Endothelial cell of umbilical vein (primary cell): ENCODE results near the gene GPD2. TPM values are rescaled to one million over a fixed set of nuclear protein-coding genes. Genes with fewer than 3 reads are reported as not detected.

ENCODE experiments used
- BruUV-seq: library from RNA; stranded (reverse); fragments of 400-500 nt; replicated peaks from 2 replicates; lab custom pipeline; 2021; lab: Mats Ljungman, UMichigan
- CTCF ChIA-PET: fragments of 300-600, 350-600 bp; sonication (Branson Sonifier 250); formaldehyde crosslinking; loops from one replicate; lab custom pipeline; 2021; ENCODE audit warnings: antibody characterized with exemption, inconsistent platforms; lab: Charles Lee
- POLR2A ChIA-PET: fragments of 300-600, 350-600 bp; sonication (Branson Sonifier 250); formaldehyde crosslinking; loops from one replicate; lab custom pipeline; 2021; ENCODE audit warnings: antibody characterized with exemption, inconsistent platforms; lab: Charles Lee
- DNase-seq: peaks from one replicate; pipeline ENCODE4 v3.0.0-alpha.2; 2011; ENCODE audit warnings: low read depth, low spot score
- FAIRE-seq: peaks from 2 replicates; lab custom pipeline; 2011; peaks lifted over from hg19 to GRCh38; lab: Jason Lieb, UNC
- H2AFZ ChIP-seq: 2 replicates; pipeline ENCODE4 v1.6.0; 2012; ENCODE audit warnings: low read depth, low read length, control low read depth, inconsistent platforms
- H3K27ac ChIP-seq: 2 replicates; pipeline ENCODE4 v1.5.1; 2011; ENCODE audit warnings: low read depth, mild to moderate bottlenecking, control low read depth, low read length, moderate library complexity; ENCODE audit not compliant: insufficient read depth
- H3K27me3 ChIP-seq, 2 experiments: 2 replicates each; pipeline versions ENCODE4 v1.6.0 to v1.6.1; 2011; ENCODE audit warnings: low read length in 2 of 2, mixed read lengths in 1 of 2; ENCODE audit not compliant: control insufficient read depth in 2 of 2, insufficient read depth in 2 of 2
- H3K36me3 ChIP-seq, 2 experiments: 2 replicates in 1 of 2; 3 replicates in 1 of 2; pipeline ENCODE4 v1.5.1; 2011; ENCODE audit warnings: low read length in 2 of 2, mild to moderate bottlenecking in 1 of 2, moderate library complexity in 1 of 2; ENCODE audit not compliant: control insufficient read depth in 2 of 2, insufficient read depth in 2 of 2; ENCODE audit errors: extremely low read depth in 1 of 2
- H3K4me1 ChIP-seq: 3 replicates; pipeline ENCODE4 v1.5.1; 2011; ENCODE audit warnings: mild to moderate bottlenecking, low read length; ENCODE audit not compliant: control insufficient read depth, insufficient read depth; ENCODE audit errors: extremely low read depth
- H3K4me2 ChIP-seq: 2 replicates; pipeline ENCODE4 v1.6.1; 2011; ENCODE audit warnings: low read length, control low read depth, mixed read lengths; ENCODE audit not compliant: insufficient read depth
- H3K4me3 ChIP-seq, 3 experiments: fragments of 200-600 bp in 1 of 3; sonication (generic), shearing (Covaris generic) in 1 of 3; replicated peaks in 1 of 3; 2 replicates each; pipeline ENCODE4 v1.5.1; 2011 to 2016; ENCODE audit warnings: control low read depth in 3 of 3, low read length in 3 of 3, mild to moderate bottlenecking in 2 of 3, inconsistent platforms in 1 of 3, low read depth in 1 of 3, moderate library complexity in 1 of 3; ENCODE audit not compliant: insufficient read depth in 1 of 3
- H3K79me2 ChIP-seq: 2 replicates; pipeline ENCODE4 v1.6.0; 2012; ENCODE audit warnings: low read length, inconsistent platforms; ENCODE audit not compliant: control insufficient read depth, insufficient read depth
- H3K9ac ChIP-seq: replicated peaks from 2 replicates; pipeline ENCODE3; 2011; ENCODE audit warnings: low read length, control low read depth; ENCODE audit not compliant: insufficient read depth; ENCODE audit errors: extremely low read depth
- H3K9me1 ChIP-seq: replicated peaks from 3 replicates; pipeline ENCODE4 v1.6.0; 2011; ENCODE audit warnings: mild to moderate bottlenecking, low read length; ENCODE audit not compliant: control insufficient read depth, insufficient read depth; ENCODE audit errors: extremely low read depth
- H3K9me3 ChIP-seq: replicated peaks from 2 replicates; pipeline ENCODE4 v1.5.1; 2012; ENCODE audit warnings: low read length, inconsistent platforms; ENCODE audit not compliant: control insufficient read depth, insufficient read depth
- H4K20me1 ChIP-seq: replicated peaks from 2 replicates; pipeline ENCODE3; 2011; ENCODE audit warnings: mild to moderate bottlenecking, low read length; ENCODE audit not compliant: control insufficient read depth, insufficient read depth; ENCODE audit errors: extremely low read depth
- EZH2 ChIP-seq: IDR thresholded peaks from 2 replicates; pipeline ENCODE4 v1.6.1; 2012; ENCODE audit warnings: borderline replicate concordance, low read depth, mild to moderate bottlenecking, moderate library complexity, low read length, inconsistent platforms; ENCODE audit not compliant: severe bottlenecking
- FOS ChIP-seq: IDR thresholded peaks from 2 replicates; pipeline ENCODE4 v1.6.1; 2011; ENCODE audit warnings: mild to moderate bottlenecking, low read length, moderate library complexity, borderline replicate concordance; ENCODE audit not compliant: insufficient read depth
- GATA2 ChIP-seq: IDR thresholded peaks from 2 replicates; pipeline ENCODE4 v1.7.0; 2011; ENCODE audit warnings: low read depth, mild to moderate bottlenecking, moderate library complexity, mixed read lengths, low read length; ENCODE audit not compliant: insufficient read length, insufficient read depth
- JUN ChIP-seq: IDR thresholded peaks from 2 replicates; pipeline ENCODE4 v1.6.1; 2011; ENCODE audit warnings: borderline replicate concordance, low read depth; ENCODE audit not compliant: insufficient read length, insufficient read depth
- MYC ChIP-seq: IDR thresholded peaks from one replicate; pipeline ENCODE4 v1.6.1; 2011; ENCODE audit warnings: mild to moderate bottlenecking, low read depth, low read length
- POLR2A ChIP-seq: IDR thresholded peaks from 2 replicates; pipeline ENCODE4 v1.6.1; 2012; ENCODE audit warnings: low read depth, mild to moderate bottlenecking, control low read depth, low read length
- POLR2AphosphoS5 ChIP-seq: IDR thresholded peaks from 2 replicates; pipeline ENCODE4 v1.6.1; 2012; ENCODE audit warnings: low read depth, mild to moderate bottlenecking, control low read depth, low read length, moderate library complexity; ENCODE audit not compliant: insufficient read depth
- dilution Hi-C: fragments of 300-500 bp; cut with MboI; formaldehyde crosslinking; loops from one replicate; pipeline ENCODE4 v1.15.0; 2019; ENCODE audit warnings: low sequenced_read_pairs; ENCODE audit not compliant: extremely low pct_ligation_motif_present
- intact Hi-C: fragments of 100-400 bp; cut with micrococcal nuclease; formaldehyde crosslinking; loops from one replicate; pipeline ENCODE4 v1.10.0; 2022
- polyA plus RNA-seq, 4 experiments: library from polyadenylated mRNA; depleted of rRNA in 3 of 4; stranded (reverse) in 3 of 4; unstranded in 1 of 4; fragments of >200 nt; gene quantifications; 2 replicates each; pipeline versions ENCODE4 v1.2.1 to v1.2.3, GENCODE V29; 2011 to 2012; ENCODE audit warnings: missing spikeins in 1 of 4
- total RNA-seq: library from RNA; stranded (reverse); gene quantifications from 2 replicates; pipeline ENCODE4 v1.2.3, GENCODE V29; 2021
- TF ChIP-seq, protein P1 (sequence below), 2 donors: IDR thresholded peaks; 1 replicate in 1 of 2; 2 replicates in 1 of 2; pipeline ENCODE4 v1.5.1; 2011; ENCODE audit warnings: low read length in 2 of 2, mild to moderate bottlenecking in 2 of 2, moderate library complexity in 2 of 2, control low read depth in 1 of 2, inconsistent platforms in 1 of 2, low read depth in 1 of 2; ENCODE audit not compliant: insufficient read depth in 1 of 2; ENCODE audit errors: extremely low read depth in 1 of 2
- TF ChIP-seq, protein P2 (sequence below): IDR thresholded peaks from 2 replicates; pipeline ENCODE4 v1.6.1; 2011; ENCODE audit not compliant: insufficient read depth, insufficient read length

The GPD2 gene
- total and polyA plus RNA-seq, 2 donors (not counting 3 experiments of a cell fraction or from before 2014, with no cell fraction given) = 6.6 to 37.0 TPM

DNA sequence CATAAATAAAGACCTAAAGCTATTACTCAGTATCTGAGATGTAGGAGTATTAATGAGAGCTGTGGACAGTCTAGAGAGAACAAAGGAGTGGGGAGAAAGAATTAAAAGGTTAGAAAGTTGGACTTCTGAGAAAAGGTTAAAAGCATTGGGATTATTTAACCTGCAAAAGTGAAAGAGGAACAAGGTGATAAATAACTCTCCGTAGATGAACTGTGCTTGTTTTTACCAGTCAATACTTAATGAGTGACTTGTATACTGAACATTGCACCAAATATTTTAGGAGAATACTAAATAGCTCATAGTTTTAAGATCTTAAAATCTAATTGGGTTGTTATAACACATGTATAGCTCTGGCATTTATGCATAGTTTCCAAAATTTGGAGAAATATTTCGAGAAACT lies 137.5 kb downstream of the GPD2 start:
- CTCF ChIA-PET = interaction anchor here (0.6 to 1.4 kb wide), 7 partner anchors 8 to 1196 kb away, joined by 3 to 4 read pairs (median 3); no protein-coding TSS in a partner anchor
- no peak for TF ChIP-seq FOS
- TF ChIP-seq, protein P1, sequence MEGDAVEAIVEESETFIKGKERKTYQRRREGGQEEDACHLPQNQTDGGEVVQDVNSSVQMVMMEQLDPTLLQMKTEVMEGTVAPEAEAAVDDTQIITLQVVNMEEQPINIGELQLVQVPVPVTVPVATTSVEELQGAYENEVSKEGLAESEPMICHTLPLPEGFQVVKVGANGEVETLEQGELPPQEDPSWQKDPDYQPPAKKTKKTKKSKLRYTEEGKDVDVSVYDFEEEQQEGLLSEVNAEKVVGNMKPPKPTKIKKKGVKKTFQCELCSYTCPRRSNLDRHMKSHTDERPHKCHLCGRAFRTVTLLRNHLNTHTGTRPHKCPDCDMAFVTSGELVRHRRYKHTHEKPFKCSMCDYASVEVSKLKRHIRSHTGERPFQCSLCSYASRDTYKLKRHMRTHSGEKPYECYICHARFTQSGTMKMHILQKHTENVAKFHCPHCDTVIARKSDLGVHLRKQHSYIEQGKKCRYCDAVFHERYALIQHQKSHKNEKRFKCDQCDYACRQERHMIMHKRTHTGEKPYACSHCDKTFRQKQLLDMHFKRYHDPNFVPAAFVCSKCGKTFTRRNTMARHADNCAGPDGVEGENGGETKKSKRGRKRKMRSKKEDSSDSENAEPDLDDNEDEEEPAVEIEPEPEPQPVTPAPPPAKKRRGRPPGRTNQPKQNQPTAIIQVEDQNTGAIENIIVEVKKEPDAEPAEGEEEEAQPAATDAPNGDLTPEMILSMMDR (IDR thresholded peaks at IDR 0.05; ENCODE audit: extremely low read depth in 1 of 2, insufficient read depth in 1 of 2, low read depth in 1 of 2, low read length in 2 of 2) = no peak
- TF ChIP-seq, protein P2, sequence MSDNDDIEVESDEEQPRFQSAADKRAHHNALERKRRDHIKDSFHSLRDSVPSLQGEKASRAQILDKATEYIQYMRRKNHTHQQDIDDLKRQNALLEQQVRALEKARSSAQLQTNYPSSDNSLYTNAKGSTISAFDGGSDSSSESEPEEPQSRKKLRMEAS = no peak
- TF ChIP-seq JUN = no peak
- no peak for TF ChIP-seq EZH2
- TF ChIP-seq POLR2A = no peak
- no peak for TF ChIP-seq GATA2
- TF ChIP-seq POLR2AphosphoS5 = no peak
- TF ChIP-seq MYC = no peak

More for the DNA sequence above, 137.5 kb downstream of the GPD2 start:
- Histone ChIP-seq H3K27me3 (no peaks in the 10 kb centered on the region), H3K4me3 (no peak overlapping the region), H3K9ac (no peak overlapping the region), H3K9me1 (no peaks in the 10 kb centered on the region), H2AFZ (no peak overlapping the region), H3K36me3 (no peaks in the 10 kb centered on the region), H3K9me3 (no peaks in the 10 kb centered on the region), H3K4me2 (no peak overlapping the region), H3K79me2 (no peaks in the 10 kb centered on the region), H3K27ac (no peak overlapping the region), H4K20me1 (no peaks in the 10 kb centered on the region), H3K4me1 (no peaks in the 10 kb centered on the region)
- FAIRE-seq (no peak), DNase-seq (no peak)
- dilution Hi-C loops = no loop called here
- POLR2A ChIA-PET = no interaction called here
- no TSS peak for BruUV-seq
- intact Hi-C loops = no loop called here
